A673 (cell line): Measurements from ENCODE around the gene CLTCL1. TPM values are rescaled to one million over a fixed set of nuclear protein-coding genes. Genes with fewer than 3 reads are reported as not detected.

Experiments
- BruUV-seq: library from RNA; stranded (reverse); fragments of 400-500 nt; replicated peaks from 2 replicates; lab custom pipeline; 2021; lab: Mats Ljungman, UMichigan
- CTCF ChIA-PET: fragments of 300-600 bp; sonication (Branson Sonifier 250); formaldehyde crosslinking; loops from one replicate; lab custom pipeline; 2022; ENCODE audit warnings: antibody characterized with exemption; lab: Charles Lee
- POLR2A ChIA-PET: fragments of 300-600 bp; sonication (Branson Sonifier 250); formaldehyde crosslinking; loops from one replicate; lab custom pipeline; 2022; ENCODE audit warnings: antibody characterized with exemption; ENCODE audit not compliant: low non-redundant PET; lab: Charles Lee
- DNase-seq: peaks from one replicate; pipeline ENCODE4 v3.0.0-alpha.2; 2015; ENCODE audit warnings: low spot score
- H3K27ac ChIP-seq: fragments of 200-600 bp; sonication (generic); 2 replicates; pipeline ENCODE4 v1.5.1; 2016; ENCODE audit warnings: mixed run types, low read depth, mild to moderate bottlenecking, mixed read lengths, antibody characterized with exemption, low read length; ENCODE audit not compliant: poor library complexity, severe bottlenecking
- H3K27me3 ChIP-seq: fragments of 200-600 bp; sonication (generic); replicated peaks from 2 replicates; pipeline ENCODE4 v1.6.1; 2017; ENCODE audit warnings: mixed run types, low read depth, mild to moderate bottlenecking, mixed read lengths, antibody characterized with exemption, low read length; ENCODE audit not compliant: insufficient read depth, poor library complexity
- H3K36me3 ChIP-seq: fragments of 200-600 bp; sonication (generic); 2 replicates; pipeline ENCODE4 v1.6.1; 2016; ENCODE audit warnings: mixed run types, mild to moderate bottlenecking, mixed read lengths, antibody characterized with exemption, low read length; ENCODE audit not compliant: insufficient read depth, poor library complexity, severe bottlenecking
- H3K4me1 ChIP-seq: fragments of 200-600 bp; sonication (generic); 2 replicates; pipeline ENCODE4 v1.6.1; 2017; ENCODE audit warnings: mixed run types, mild to moderate bottlenecking, mixed read lengths, antibody characterized with exemption, low read length; ENCODE audit not compliant: insufficient read depth, poor library complexity, severe bottlenecking
- H3K4me3 ChIP-seq: fragments of 200-600 bp; sonication (generic); 2 replicates; pipeline ENCODE4 v1.5.1; 2016; ENCODE audit warnings: low read depth, mixed run types, mild to moderate bottlenecking, mixed read lengths, low read length; ENCODE audit not compliant: poor library complexity, severe bottlenecking
- H3K9me3 ChIP-seq: fragments of 200-600 bp; sonication (generic); 2 replicates; pipeline ENCODE4 v1.6.1; 2016; ENCODE audit warnings: mixed run types, low read depth, mild to moderate bottlenecking, mixed read lengths, antibody characterized with exemption, low read length; ENCODE audit not compliant: poor library complexity, severe bottlenecking
- CTCF ChIP-seq: fragments of 300-800, 200-600 bp; sonication (generic); conservative IDR thresholded peaks from 2 replicates; pipeline ENCODE4 v1.5.1; 2017; ENCODE audit warnings: low read depth, mild to moderate bottlenecking, antibody characterized with exemption, low read length, moderate library complexity, mixed read lengths
- EZH2 ChIP-seq: fragments of 200-600 bp; sonication (generic); IDR thresholded peaks from 2 replicates; pipeline ENCODE4 v1.6.1; 2017; ENCODE audit warnings: borderline replicate concordance, low read depth, mild to moderate bottlenecking, mixed read lengths, antibody characterized with exemption, low read length; ENCODE audit not compliant: poor library complexity, severe bottlenecking
- intact Hi-C: fragments of 100-400 bp; cut with micrococcal nuclease; formaldehyde crosslinking; loops from one replicate; pipeline ENCODE4 v1.10.0; 2022; ENCODE audit not compliant: unreplicated experiment
- total RNA-seq: library from RNA; stranded (reverse); gene quantifications from 2 replicates; pipeline ENCODE4 v1.2.3, GENCODE V29; 2021

CLTCL1 gene
- total RNA-seq, 1 experiment from 2014 or later: 7.5 TPM

- Histone ChIP-seq H3K4me1 (no peaks in the 10 kb centered on the region), H3K27ac (no peak overlapping the region), H3K9me3 (no peaks in the 10 kb centered on the region), H3K36me3 (no peaks in the 10 kb centered on the region), H3K4me3 (no peak overlapping the region), H3K27me3 (no peaks in the 10 kb centered on the region)
- TF ChIP-seq EZH2 (no peak), CTCF (no peak)
- BruUV-seq: no TSS peak
- intact Hi-C loops: no loop called here
- DNase-seq: no peak
- ChIA-PET CTCF (no interaction called here), POLR2A (interaction anchor here (0.6 kb wide), 1 partner anchor 1442 kb away, joined by 4 read pairs; no protein-coding TSS in a partner anchor)
Measured at GRCh38 chr22:19194766-19195536, 96.6 kb downstream of the CLTCL1 start.

GRCh38 chr22:19193879-19194278, 97.6 kb downstream of the CLTCL1 start:
- intact Hi-C loops: no loop called here
- Histone ChIP-seq H3K4me1 (no peaks in the 10 kb centered on the region), H3K9me3 (no peaks in the 10 kb centered on the region), H3K4me3 (no peak overlapping the region), H3K27ac (no peak overlapping the region), H3K27me3 (no peaks in the 10 kb centered on the region), H3K36me3 (no peaks in the 10 kb centered on the region)
- DNase-seq: no peak
- BruUV-seq: no TSS peak
- ChIA-PET POLR2A (no interaction called here), CTCF (no interaction called here)
- TF ChIP-seq EZH2: no peak
- TF ChIP-seq CTCF: no peak

GRCh38 chr22:19187716-19188563, 103.6 kb downstream of the CLTCL1 start:
- H3K4me1 ChIP-seq: no peaks in the 10 kb centered on the region
- POLR2A ChIA-PET: no interaction called here
- H3K27me3 ChIP-seq: no peaks in the 10 kb centered on the region
- intact Hi-C loops: no loop called here
- H3K27ac ChIP-seq: no peak overlapping the region
- no peak overlapping the region for H3K4me3 ChIP-seq
- no peaks in the 10 kb centered on the region for H3K9me3 ChIP-seq
- CTCF ChIA-PET: interaction anchor here (0.7 kb wide), 1 partner anchor 442 kb away, joined by 3 read pairs; no protein-coding TSS in a partner anchor
- no peaks in the 10 kb centered on the region for H3K36me3 ChIP-seq
- BruUV-seq: no TSS peak
- no peak for TF ChIP-seq EZH2
- DNase-seq: no peak
